Posterior cingulate gyrus (tissue), 11 donors: ENCODE data around the gene CXCR2.
"Not testable (repeated sequence)": the region's sequence is repeated elsewhere in the genome, so short reads cannot be mapped to it uniquely, and the experiment has no call there.

Source experiments
- DNase-seq, 10 donors: peaks; one replicate each; pipeline versions ENCODE4 v3.0.0 to v3.0.0-alpha.2; 2020 to 2021; ENCODE audit warnings: mixed read lengths in 3 of 10
- intact Hi-C: fragments of 100-400 bp; cut with DNase I; formaldehyde crosslinking; loops from one replicate; pipeline ENCODE4 v1.15.1; 2023

The CXCR2 gene

DNA sequence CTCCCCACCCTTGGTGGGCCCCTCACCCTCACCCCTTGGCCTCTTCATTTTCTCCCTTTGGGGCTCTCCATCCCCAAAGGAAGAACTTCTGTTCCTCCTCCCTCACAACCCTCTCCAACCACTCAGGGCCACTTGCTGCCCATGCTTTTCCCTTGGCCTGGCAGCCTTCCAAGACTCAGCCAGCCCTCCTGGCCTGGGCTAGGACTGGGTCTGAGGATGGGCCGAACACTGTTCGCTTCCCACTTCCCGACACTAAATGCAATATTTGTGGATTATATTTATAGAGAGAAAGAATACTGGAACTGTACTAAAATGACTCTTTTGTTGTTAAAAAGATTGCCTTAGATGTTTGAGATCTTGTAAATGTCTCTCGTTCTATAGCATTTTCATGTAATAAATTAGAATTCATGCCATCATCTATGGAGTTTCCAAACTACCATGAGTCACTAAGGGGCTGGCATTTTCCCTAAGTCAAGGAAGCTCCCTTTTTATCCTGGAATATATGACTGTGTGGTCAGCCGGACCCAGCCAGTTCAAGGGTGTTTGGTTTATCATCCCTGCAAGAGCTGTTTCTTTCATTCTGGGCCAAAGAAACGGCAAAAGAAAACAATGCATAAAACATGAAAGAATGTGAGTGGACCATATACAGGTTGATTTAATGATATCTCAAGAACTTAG is 3.8 kb downstream of the CXCR2 start:
- intact Hi-C loops, result no loop called here
- DNase-seq, result no peak

GRCh38 chr2:218130377-218130776 is 4.5 kb downstream of the CXCR2 start:
- no peak for DNase-seq
- intact Hi-C loops, result no loop called here

GRCh38 chr2:218130822-218131221 is 5.0 kb downstream of the CXCR2 start:
- intact Hi-C loops, result no loop called here
- no peak for DNase-seq

DNA sequence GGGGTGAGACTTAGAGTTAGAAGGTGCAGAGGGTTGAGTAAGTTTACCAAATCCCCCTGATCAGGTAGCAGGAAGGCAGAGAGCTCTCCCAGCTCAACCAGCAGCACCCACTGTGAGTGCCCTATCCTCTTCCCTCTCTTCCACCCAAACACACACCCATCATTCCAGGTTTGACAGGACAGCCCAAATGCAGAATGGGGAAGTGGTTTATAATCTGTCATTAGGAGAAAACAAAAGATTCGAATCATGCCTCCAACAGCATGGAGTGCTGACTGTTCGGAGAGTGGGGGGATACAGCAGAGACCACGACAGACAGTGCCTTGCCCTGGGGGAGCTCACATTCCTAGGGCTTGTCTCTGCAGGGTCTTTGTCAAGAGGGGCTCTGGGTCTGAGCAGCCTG is 11.7 kb downstream of the CXCR2 start:
- intact Hi-C loops, result no loop called here
- DNase-seq, result no peak

DNA sequence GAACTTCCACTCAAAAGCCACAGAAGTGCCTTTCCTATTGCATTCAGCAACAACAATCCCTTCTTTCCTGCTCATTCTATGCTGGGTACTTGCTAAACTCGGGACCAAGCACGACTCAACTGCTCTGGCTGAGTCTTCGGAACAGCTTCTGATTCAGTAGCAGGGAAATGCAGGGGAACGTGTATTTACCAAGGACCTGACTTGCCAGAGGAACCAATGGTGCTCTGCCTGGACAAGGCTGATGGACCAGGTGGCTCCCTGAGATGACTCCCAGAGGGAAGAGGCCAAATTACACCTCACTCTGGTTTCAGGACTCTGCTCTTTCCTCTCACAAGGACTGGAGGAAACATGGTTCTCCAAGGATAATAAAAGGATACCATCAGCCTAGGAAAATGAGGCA is 12.2 kb downstream of the CXCR2 start:
- no peak for DNase-seq
- intact Hi-C loops, result no loop called here

- intact Hi-C loops, result no loop called here
- DNase-seq, result peak in 1 of 10 donors; percentile 3
Observed at GRCh38 chr2:218145124-218145523, 19.3 kb downstream of the CXCR2 start.

DNA sequence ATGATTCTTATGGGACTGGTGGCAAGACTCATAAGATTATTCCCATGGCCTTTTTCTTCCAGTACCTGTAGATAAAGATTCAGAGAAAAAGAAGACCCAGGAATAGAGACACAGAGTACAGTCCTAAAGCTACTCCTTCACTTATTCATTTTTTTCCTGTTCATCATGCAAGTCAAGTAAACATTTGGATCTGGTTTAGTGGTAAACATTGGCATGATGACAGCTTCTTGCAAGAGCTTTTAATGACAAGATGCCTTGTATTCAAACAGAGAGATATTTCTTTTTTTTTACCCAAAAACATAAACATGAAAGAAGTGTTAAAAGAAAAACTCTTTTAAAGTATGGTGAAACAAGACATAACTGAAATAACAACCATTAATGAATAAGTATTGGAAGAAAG is 20.2 kb downstream of the CXCR2 start:
- DNase-seq, result no peak
- intact Hi-C loops, result no loop called here

DNA sequence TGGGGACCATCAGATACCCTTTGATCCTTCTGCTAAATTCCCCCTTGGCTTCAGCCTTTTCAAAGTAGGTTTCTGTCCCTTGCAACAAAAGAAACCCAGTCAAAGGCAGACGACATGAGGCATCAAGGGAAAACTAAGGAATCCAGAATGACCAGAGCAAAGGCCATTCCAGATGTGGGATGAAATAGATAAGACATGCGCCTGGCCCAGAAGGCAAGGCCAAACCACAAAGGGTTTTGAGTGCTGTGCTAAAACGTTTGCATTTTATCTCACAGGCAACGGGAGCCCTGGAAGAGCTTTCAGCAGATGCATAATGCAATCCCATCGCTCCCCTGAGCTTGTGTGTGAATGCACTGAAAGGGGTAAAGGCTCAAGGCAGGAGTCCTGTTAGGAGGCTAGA is 23.3 kb downstream of the CXCR2 start:
- no peak for DNase-seq
- intact Hi-C loops, result no loop called here

DNA sequence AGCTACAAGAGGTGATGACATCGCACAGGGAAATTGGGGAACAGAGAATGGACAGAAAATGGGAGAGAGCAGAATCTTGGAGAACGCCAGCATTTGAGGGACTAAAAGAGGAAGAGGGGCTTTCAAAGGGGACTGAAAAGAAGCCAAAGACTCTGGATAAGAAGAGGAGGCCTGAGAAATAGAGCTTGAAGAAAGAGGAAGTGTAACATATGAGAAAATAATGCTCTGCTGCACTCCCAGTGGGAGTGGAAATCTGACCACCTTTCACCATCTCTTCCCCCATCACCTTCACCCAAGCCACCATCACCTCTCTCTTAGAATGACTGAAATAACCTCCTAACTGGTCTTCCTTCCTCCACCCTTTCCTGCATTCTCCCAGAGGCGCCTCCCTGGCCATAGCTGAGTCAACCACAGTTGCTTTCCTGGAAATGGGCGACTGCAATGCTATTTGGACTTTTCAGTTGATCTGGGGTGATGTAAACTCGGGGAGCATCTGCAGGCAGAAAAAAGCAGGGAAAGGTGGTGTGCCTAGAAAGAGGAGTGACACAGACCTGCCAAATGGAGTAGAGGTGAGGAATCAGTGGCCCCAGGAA is 24.1 kb downstream of the CXCR2 start:
- intact Hi-C loops, result no loop called here
- peak in 1 of 10 donors; percentile 5 for DNase-seq

DNA sequence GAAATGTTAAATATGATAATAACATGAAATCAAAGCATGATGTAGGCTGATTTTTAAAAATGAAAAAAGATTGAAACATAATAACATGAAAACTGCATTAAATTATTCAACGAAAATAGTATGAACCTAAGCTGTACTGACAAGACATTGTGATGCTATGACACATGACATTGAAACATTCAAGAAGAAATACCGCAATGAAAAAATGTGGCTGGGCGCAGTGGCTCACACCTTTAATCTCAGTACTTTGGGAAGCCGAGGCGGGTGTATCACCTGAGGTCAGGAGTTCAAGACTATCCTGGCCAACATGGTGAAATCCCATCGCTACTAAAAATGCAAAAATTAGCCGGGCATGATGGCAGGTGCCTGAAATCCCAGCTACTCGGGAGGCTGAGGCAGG is 26.3 kb downstream of the CXCR2 start:
- intact Hi-C loops, result no loop called here
- no peak for DNase-seq

DNA sequence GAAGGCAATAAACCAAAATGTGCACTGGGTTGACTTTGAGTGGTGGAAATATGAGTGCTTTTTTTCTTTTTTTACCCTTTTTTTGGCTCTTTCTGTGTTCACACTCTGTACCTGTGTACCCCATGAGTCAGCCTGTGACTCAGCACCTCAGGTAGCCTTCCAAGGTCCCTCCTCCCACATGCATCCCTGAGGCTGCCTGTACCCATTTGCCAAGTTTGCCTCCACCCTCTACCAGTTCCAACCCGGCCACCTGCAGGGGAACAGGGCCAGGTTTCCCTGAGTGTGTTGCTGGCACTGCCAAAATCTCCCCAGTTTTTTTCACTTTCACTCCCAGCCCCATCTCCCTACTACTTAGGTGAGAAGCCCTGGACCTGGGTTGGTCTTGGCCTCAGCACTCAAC is 26.9 kb downstream of the CXCR2 start:
- intact Hi-C loops, result no loop called here
- DNase-seq, result peak in 7 of 10 donors; percentile 5 to 88 (median 38)

- intact Hi-C loops, result no loop called here
- no peak for DNase-seq
Observed at GRCh38 chr2:218155953-218156479, 30.2 kb downstream of the CXCR2 start.

DNA sequence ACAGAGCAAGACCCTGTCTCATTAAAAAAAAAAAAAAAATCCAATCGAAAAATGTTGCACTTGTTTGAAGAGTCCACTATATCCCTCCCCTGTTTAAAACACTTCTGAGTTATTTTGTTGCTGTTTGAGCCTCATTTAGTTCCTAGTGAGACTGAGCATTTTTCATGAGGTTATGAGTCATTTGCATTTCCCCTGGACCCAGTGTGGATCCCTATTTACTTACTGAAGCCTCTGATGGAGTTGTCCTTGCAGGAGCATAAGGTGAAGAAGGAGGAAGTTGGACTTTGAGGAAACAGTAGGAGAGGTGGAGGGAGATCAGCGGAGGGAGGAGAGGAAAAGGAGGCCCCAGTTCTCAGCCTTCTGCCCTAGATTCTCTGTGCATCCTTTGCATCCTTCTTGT is 35.8 kb downstream of the CXCR2 start:
- intact Hi-C loops, result no loop called here
- DNase-seq, result no peak

DNA sequence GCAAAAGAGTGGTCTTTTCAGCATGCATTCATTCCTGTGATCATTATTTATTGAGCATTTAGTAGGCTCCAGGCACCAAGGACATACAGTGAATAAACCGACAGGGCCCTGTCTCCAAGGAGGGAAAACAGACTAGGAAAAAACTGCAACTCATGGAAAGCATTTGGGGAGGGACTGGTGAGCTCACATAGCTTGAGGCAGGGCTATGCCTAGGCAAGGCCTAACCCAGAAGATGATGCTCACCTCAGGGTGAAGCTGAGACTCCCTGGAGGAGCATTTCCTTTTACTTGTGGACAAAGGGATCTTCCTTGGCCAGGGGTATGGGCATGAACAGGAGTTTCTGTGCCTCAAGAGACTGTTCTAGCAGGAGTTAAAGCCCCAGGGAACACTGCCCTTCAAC is 37.0 kb downstream of the CXCR2 start:
- intact Hi-C loops, result no loop called here
- no peak for DNase-seq

GRCh38 chr2:218166791-218167190 is 41.0 kb downstream of the CXCR2 start, which contains the start of gene CXCR1:
Gene CXCR1 (minus strand): TSS chr2:218166962. CDS start chr2:218165211, 1,751 bp downstream.
- no peak for DNase-seq
- intact Hi-C loops, result no loop called here

GRCh38 chr2:218168016-218168415 is 42.2 kb downstream of the CXCR2 start:
- no peak for DNase-seq
- intact Hi-C loops, result no loop called here

GRCh38 chr2:218168635-218169462 is 43.0 kb downstream of the CXCR2 start:
- intact Hi-C loops, result no loop called here
- peak in 5 of 10 donors; percentile 11 to 40 (median 19) for DNase-seq

DNA sequence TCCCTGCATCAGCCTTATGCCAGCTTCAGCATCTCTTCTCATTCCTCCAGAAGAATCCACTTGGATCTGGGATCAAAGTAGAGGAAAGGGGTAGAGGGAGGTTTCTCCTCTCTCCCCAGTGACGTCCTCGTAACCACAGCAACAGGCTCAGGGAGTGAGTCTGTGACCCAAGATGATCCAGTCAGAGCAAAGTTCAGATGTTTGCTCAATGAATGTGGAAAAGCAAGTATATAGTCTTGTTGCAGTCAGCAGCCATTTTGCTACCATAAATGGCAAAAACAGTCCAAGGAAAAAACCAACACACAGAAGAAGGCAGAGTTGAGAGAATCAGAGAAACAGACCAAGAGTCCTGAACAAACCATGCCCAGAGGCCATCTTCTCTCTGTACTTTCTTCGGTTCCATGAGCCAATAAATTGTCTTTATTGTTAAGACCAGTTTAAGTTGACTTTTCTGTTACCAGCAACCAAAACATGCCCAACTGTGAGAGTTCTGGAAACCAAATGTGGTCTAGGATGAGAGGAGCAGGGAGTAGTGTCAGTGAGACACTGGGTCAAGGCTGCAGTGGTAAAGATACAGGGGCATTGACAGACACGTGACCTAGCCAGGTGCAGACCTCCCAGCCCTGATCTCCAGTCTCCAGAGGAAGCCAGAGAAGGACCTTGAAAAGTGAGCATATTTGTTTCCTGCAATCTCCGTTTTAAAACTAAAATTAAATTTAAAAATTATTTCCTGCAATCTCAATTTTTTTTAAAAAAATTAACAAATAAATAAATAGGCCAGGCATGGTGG is 44.1 kb downstream of the CXCR2 start:
- intact Hi-C loops, result no loop called here
- no peak for DNase-seq

- intact Hi-C loops, result not testable (repeated sequence)
Observed at GRCh38 chr2:218171744-218172143, 45.9 kb downstream of the CXCR2 start.

DNA sequence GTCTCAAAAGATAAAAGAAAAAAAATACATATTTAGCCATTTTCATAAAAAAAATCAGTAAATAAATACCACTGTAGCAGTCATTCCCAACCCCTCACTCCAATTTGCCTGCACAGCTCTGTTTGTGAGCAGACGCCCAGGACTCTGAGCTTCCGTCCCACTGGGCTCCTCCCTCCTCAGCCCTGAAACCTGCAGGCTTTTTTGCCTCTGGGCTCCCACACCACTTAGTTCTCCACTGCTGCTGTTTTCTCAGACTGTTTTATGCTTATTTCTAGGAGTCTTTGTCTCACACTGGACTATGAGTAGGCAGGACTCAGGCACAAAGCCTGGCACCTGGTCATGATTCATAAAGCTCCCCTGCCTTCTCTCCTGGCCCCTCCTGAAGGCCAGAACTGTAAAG is 47.0 kb downstream of the CXCR2 start:
- DNase-seq, result no peak
- intact Hi-C loops, result no loop called here

More at GRCh38 chr2:218171744-218172143, 45.9 kb downstream of the CXCR2 start:
- not testable (repeated sequence) for DNase-seq
